ENCODE data around the gene IL33.

DNA sequence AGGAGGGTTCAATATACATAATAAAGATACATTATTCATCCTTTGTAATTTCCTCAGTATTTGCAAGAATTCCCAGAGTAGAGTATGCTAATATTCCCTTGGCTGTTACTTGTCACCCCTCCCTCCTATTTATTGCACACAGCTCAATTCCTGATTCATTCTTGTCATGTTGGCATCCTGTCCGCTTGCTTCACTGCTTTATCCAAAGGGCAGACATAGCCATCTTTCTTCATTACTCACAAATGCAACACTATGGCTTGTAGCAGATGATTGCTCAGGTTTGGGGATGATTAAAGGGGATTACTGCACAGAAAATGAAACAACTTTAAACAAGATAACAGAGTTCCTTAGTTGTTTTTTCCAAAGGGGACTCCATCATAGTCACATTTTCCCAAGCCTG lies 1.2 kb upstream of the IL33 start:
- TF ChIP-seq SP1 (IDR thresholded peaks at IDR 0.05) (no peak), NFRKB (IDR thresholded peaks at IDR 0.05) (no peak), BHLHE40 (IDR thresholded peaks at IDR 0.05; ENCODE audit: borderline replicate concordance) (no peak)

All from HEK293T (cell line).